A673 (cell line): ENCODE results near the gene TMEM243. TPM values are rescaled to one million over a fixed set of nuclear protein-coding genes. Genes with fewer than 3 reads are reported as not detected.

Experiments
- BruUV-seq: library from RNA; stranded (reverse); fragments of 400-500 nt; replicated peaks from 2 replicates; lab custom pipeline; 2021; lab: Mats Ljungman, UMichigan
- CTCF ChIA-PET: fragments of 300-600 bp; sonication (Branson Sonifier 250); formaldehyde crosslinking; loops from one replicate; lab custom pipeline; 2022; ENCODE audit warnings: antibody characterized with exemption; lab: Charles Lee
- POLR2A ChIA-PET: fragments of 300-600 bp; sonication (Branson Sonifier 250); formaldehyde crosslinking; loops from one replicate; lab custom pipeline; 2022; ENCODE audit warnings: antibody characterized with exemption; ENCODE audit not compliant: low non-redundant PET; lab: Charles Lee
- DNase-seq: peaks from one replicate; pipeline ENCODE4 v3.0.0-alpha.2; 2015; ENCODE audit warnings: low spot score
- H3K27ac ChIP-seq: fragments of 200-600 bp; sonication (generic); 2 replicates; pipeline ENCODE4 v1.5.1; 2016; ENCODE audit warnings: mixed run types, low read depth, mild to moderate bottlenecking, mixed read lengths, antibody characterized with exemption, low read length; ENCODE audit not compliant: poor library complexity, severe bottlenecking
- H3K27me3 ChIP-seq: fragments of 200-600 bp; sonication (generic); replicated peaks from 2 replicates; pipeline ENCODE4 v1.6.1; 2017; ENCODE audit warnings: mixed run types, low read depth, mild to moderate bottlenecking, mixed read lengths, antibody characterized with exemption, low read length; ENCODE audit not compliant: insufficient read depth, poor library complexity
- H3K36me3 ChIP-seq: fragments of 200-600 bp; sonication (generic); 2 replicates; pipeline ENCODE4 v1.6.1; 2016; ENCODE audit warnings: mixed run types, mild to moderate bottlenecking, mixed read lengths, antibody characterized with exemption, low read length; ENCODE audit not compliant: insufficient read depth, poor library complexity, severe bottlenecking
- H3K4me1 ChIP-seq: fragments of 200-600 bp; sonication (generic); 2 replicates; pipeline ENCODE4 v1.6.1; 2017; ENCODE audit warnings: mixed run types, mild to moderate bottlenecking, mixed read lengths, antibody characterized with exemption, low read length; ENCODE audit not compliant: insufficient read depth, poor library complexity, severe bottlenecking
- H3K4me3 ChIP-seq: fragments of 200-600 bp; sonication (generic); 2 replicates; pipeline ENCODE4 v1.5.1; 2016; ENCODE audit warnings: low read depth, mixed run types, mild to moderate bottlenecking, mixed read lengths, low read length; ENCODE audit not compliant: poor library complexity, severe bottlenecking
- H3K9me3 ChIP-seq: fragments of 200-600 bp; sonication (generic); 2 replicates; pipeline ENCODE4 v1.6.1; 2016; ENCODE audit warnings: mixed run types, low read depth, mild to moderate bottlenecking, mixed read lengths, antibody characterized with exemption, low read length; ENCODE audit not compliant: poor library complexity, severe bottlenecking
- EZH2 ChIP-seq: fragments of 200-600 bp; sonication (generic); IDR thresholded peaks from 2 replicates; pipeline ENCODE4 v1.6.1; 2017; ENCODE audit warnings: borderline replicate concordance, low read depth, mild to moderate bottlenecking, mixed read lengths, antibody characterized with exemption, low read length; ENCODE audit not compliant: poor library complexity, severe bottlenecking
- intact Hi-C: fragments of 100-400 bp; cut with micrococcal nuclease; formaldehyde crosslinking; loops from one replicate; pipeline ENCODE4 v1.10.0; 2022; ENCODE audit not compliant: unreplicated experiment
- total RNA-seq: library from RNA; stranded (reverse); gene quantifications from 2 replicates; pipeline ENCODE4 v1.2.3, GENCODE V29; 2021
- TF ChIP-seq, protein P1 (sequence below): fragments of 300-800, 200-600 bp; sonication (generic); conservative IDR thresholded peaks from 2 replicates; pipeline ENCODE4 v1.5.1; 2017; ENCODE audit warnings: low read depth, mild to moderate bottlenecking, antibody characterized with exemption, low read length, moderate library complexity, mixed read lengths

The TMEM243 gene
- total RNA-seq, 1 experiment from 2014 or later = 24.5 TPM

DNA sequence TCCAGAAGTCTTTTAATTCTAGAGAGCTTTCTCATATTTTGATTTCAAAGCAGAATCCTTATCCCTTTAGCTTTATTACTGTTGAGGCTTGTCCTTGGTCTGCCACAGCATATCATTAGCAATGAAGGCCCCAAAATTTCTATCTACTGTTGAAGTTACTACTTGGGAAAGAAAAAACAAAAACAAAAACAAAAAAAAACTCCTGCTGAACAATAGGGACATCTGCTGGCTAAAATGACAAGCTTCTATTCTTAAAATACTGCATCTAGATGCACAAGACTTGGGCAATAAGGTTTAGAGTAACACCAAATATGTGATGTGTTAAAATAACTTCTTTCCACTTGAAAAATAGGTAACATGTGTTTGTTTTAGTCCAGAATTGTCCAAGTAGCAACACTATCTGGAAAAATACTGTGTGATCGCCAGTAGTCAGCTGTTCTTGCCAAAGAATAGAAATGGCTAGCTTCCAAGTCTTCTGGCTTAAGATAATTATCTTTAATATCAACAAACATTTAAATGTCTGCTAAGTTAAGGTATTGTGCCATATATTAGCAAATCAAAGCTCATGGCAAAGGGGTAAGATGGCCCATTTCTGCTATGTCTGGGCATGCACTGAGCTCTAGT lies 71.1 kb downstream of the TMEM243 start:
- BruUV-seq = no TSS peak
- H3K4me3 ChIP-seq = no peak overlapping the region
- no peak overlapping the region for H3K27ac ChIP-seq
- intact Hi-C loops = loop anchor here (1.0 kb wide), 1 partner anchor 209 kb away; no protein-coding TSS in a partner anchor
- H3K9me3 ChIP-seq = no peaks in the 10 kb centered on the region
- DNase-seq = peak; percentile 51
- no peaks in the 10 kb centered on the region for H3K4me1 ChIP-seq
- no peak for TF ChIP-seq EZH2
- TF ChIP-seq, protein P1, sequence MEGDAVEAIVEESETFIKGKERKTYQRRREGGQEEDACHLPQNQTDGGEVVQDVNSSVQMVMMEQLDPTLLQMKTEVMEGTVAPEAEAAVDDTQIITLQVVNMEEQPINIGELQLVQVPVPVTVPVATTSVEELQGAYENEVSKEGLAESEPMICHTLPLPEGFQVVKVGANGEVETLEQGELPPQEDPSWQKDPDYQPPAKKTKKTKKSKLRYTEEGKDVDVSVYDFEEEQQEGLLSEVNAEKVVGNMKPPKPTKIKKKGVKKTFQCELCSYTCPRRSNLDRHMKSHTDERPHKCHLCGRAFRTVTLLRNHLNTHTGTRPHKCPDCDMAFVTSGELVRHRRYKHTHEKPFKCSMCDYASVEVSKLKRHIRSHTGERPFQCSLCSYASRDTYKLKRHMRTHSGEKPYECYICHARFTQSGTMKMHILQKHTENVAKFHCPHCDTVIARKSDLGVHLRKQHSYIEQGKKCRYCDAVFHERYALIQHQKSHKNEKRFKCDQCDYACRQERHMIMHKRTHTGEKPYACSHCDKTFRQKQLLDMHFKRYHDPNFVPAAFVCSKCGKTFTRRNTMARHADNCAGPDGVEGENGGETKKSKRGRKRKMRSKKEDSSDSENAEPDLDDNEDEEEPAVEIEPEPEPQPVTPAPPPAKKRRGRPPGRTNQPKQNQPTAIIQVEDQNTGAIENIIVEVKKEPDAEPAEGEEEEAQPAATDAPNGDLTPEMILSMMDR = peak; percentile 63
- H3K27me3 ChIP-seq = no peaks in the 10 kb centered on the region
- ChIA-PET POLR2A (no interaction called here), CTCF (interaction anchor here (0.6 to 1.5 kb wide), 4 partner anchors 36 to 427 kb away, joined by 3 to 7 read pairs (median 5); no protein-coding TSS in a partner anchor)
- no peaks in the 10 kb centered on the region for H3K36me3 ChIP-seq

DNA sequence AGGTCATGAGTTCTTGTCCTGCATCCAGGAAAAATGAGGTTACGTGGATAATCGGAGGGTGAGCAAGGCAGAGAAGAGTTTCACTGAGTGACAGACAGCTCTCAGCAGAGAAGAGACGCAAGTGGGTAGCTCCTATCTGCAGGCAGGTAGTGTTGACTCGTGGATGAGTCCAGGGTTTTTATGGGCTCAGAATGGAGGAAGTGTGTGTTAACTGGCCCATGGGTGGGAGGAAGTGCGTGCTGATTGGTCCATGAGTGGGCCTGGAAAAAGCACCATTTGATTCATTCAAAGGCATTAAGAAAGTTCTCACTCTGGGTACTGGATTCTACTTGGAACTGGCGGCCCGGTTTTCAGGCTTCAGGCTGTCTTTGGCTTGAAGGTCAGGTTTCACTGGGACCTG lies 72.0 kb downstream of the TMEM243 start:
- H3K4me1 ChIP-seq = no peaks in the 10 kb centered on the region
- ChIA-PET CTCF (interaction anchor here (1.5 kb wide), 1 partner anchor 206 kb away, joined by 4 read pairs; no protein-coding TSS in a partner anchor), POLR2A (no interaction called here)
- no peaks in the 10 kb centered on the region for H3K9me3 ChIP-seq
- H3K36me3 ChIP-seq = no peaks in the 10 kb centered on the region
- H3K4me3 ChIP-seq = no peak overlapping the region
- H3K27ac ChIP-seq = no peak overlapping the region
- no peak for TF ChIP-seq EZH2
- TF ChIP-seq, protein P1 = no peak
- intact Hi-C loops = no loop called here
- H3K27me3 ChIP-seq = peaks cover 1% of the 10 kb centered on the region
- no peak for DNase-seq
- BruUV-seq = no TSS peak

DNA sequence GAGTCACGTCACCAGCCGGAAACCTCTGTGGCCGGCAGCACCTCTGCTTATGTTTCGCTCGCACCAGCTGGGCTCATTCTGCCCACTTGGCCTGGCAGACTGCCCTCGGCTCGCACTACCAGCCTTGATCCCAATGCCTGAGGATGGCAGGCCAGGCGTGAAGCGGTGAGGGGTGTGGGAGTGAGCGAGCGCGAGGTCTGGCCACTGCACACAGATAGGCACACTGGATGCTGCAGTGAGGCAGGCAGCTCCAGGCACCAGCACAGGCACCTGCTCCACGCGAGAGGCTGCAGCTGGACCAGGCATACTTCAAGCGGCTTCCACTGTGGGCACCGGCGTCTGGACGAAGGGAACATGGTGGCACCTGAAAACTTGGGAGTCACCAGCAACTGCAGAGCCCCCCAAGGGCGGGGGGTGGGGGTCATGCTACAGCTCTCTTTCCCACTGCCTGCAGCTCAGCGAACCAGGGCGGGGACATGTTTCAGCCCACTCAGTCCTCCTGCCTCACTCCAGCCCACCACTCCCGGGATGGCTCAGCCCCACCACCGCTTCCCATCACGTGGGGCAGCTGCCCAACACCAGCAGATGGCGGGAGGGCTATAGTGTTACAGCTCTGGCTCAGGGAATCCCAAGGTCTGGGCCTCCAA lies 72.7 kb downstream of the TMEM243 start:
- DNase-seq = no peak
- CTCF ChIA-PET = no interaction called here
- BruUV-seq = no TSS peak

More for the DNA sequence above, 72.7 kb downstream of the TMEM243 start:
- Histone ChIP-seq H3K36me3 (no peaks in the 10 kb centered on the region), H3K27ac (no peak overlapping the region), H3K9me3 (no peaks in the 10 kb centered on the region), H3K4me3 (no peak overlapping the region), H3K27me3 (peaks cover 6% of the 10 kb centered on the region), H3K4me1 (no peaks in the 10 kb centered on the region)
- POLR2A ChIA-PET = no interaction called here
- TF ChIP-seq, protein P1 = no peak
- TF ChIP-seq EZH2 = no peak
- intact Hi-C loops = no loop called here

Other genes starting within 250 kb of the TMEM243 start
- gene ELAPOR2, start 160.1 kb downstream of the TMEM243 start, total RNA-seq = not detected in 2 replicates
- 90.5 and 94.3 TPM in 2 replicates for gene DMTF1, start 67.3 kb downstream of the TMEM243 start, total RNA-seq
- gene CROT, start 125.9 kb upstream of the TMEM243 start, total RNA-seq = 3.5 and 5.5 TPM in 2 replicates